NK-92 treated with Interleukin-12 subunit alpha and Interleukin-12 subunit beta, amount 100 ng/mL, for 24 hours (cell line): ENCODE results near the gene RMND1.
"Not testable (repeated sequence)": the region's sequence is repeated elsewhere in the genome, so short reads cannot be mapped to it uniquely, and the experiment has no call there.

ENCODE experiments used
- DNase-seq: peaks from one replicate; lab custom pipeline; 2025; lab: John Stamatoyannopoulos, UW

Gene RMND1

GRCh38 chr6:151451950-151452749 is at the start of gene RMND1:
Gene RMND1 (minus strand): TSS chr6:151452126. CDS start chr6:151445811, 6,315 bp downstream.
- peak; percentile 98 for DNase-seq

GRCh38 chr6:151499551-151499950 is 47.6 kb upstream of the RMND1 start:
- DNase-seq: no peak

- DNase-seq: no peak
Measured at GRCh38 chr6:151498327-151498726, 46.4 kb upstream of the RMND1 start.

- no peak for DNase-seq
Measured at GRCh38 chr6:151497905-151498304, 46.0 kb upstream of the RMND1 start.

GRCh38 chr6:151495380-151495779 is 43.5 kb upstream of the RMND1 start:
- no peak for DNase-seq

GRCh38 chr6:151494936-151495320 is 43.0 kb upstream of the RMND1 start:
- no peak for DNase-seq

GRCh38 chr6:151494235-151494935 is 42.5 kb upstream of the RMND1 start:
- DNase-seq: no peak

GRCh38 chr6:151493804-151494234 is 41.9 kb upstream of the RMND1 start, which contains the start of gene CCDC170:
Gene CCDC170 (plus strand): TSS chr6:151494017. CDS start chr6:151494129, 112 bp downstream.
- no peak for DNase-seq

- DNase-seq: no peak
Measured at GRCh38 chr6:151493161-151493803, 41.4 kb upstream of the RMND1 start.

GRCh38 chr6:151490996-151491395 is 39.1 kb upstream of the RMND1 start:
- no peak for DNase-seq

GRCh38 chr6:151488226-151488625 is 36.3 kb upstream of the RMND1 start:
- DNase-seq: no peak

GRCh38 chr6:151483994-151484393 is 32.1 kb upstream of the RMND1 start:
- DNase-seq: no peak

- DNase-seq: no peak
Measured at GRCh38 chr6:151482290-151482689, 30.4 kb upstream of the RMND1 start.

- no peak for DNase-seq
Measured at GRCh38 chr6:151481786-151482185, 29.9 kb upstream of the RMND1 start.

GRCh38 chr6:151478670-151479069 is 26.7 kb upstream of the RMND1 start:
- no peak for DNase-seq

GRCh38 chr6:151477726-151478125 is 25.8 kb upstream of the RMND1 start:
- no peak for DNase-seq

GRCh38 chr6:151475653-151476523 is 24.0 kb upstream of the RMND1 start:
- peak; percentile 6 for DNase-seq

- DNase-seq: no peak
Measured at GRCh38 chr6:151464702-151465101, 12.8 kb upstream of the RMND1 start.

GRCh38 chr6:151461673-151462072 is 9.7 kb upstream of the RMND1 start:
- DNase-seq: no peak

GRCh38 chr6:151455751-151456398 is 3.9 kb upstream of the RMND1 start:
- DNase-seq: not testable (repeated sequence)

- DNase-seq: no peak
Measured at GRCh38 chr6:151452750-151453427, 963 bp upstream of the RMND1 start.
